ENCODE measurements around the gene BRAF.
"Not testable (repeated sequence)": the region's sequence is repeated elsewhere in the genome, so short reads cannot be mapped to it uniquely, and the experiment has no call there.

The BRAF gene

DNA sequence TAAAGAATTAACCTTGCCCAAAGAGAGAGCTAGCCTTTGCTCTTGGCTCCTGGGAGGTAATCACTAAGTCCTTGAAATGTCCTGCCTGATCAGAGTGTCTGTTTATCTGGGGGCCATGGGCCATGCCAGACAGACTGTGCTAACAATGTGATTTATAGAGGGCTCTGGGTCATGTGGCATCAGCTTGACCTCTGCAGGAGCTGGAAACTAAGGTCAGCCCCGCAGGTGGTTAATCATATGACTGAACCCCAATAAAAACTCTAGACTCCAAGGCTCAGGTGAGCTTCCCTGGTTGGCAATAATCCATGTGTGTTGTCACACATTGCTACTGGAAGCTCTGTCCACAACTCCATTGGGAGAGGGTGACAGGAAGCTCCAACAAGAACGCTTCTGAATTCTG lies 180.7 kb downstream of the BRAF start:
- in situ Hi-C loops (cut with HindIII; ENCODE audit: low pct_ligation_motif_present, low pct_unique_long_range_greater_than_20kb, low sequenced_read_pairs), result no loop called here
- DNase-seq, result no peak

- DNase-seq; in situ Hi-C loops (cut with HindIII; ENCODE audit: low pct_ligation_motif_present, low pct_unique_long_range_greater_than_20kb, low sequenced_read_pairs): not testable (repeated sequence)
These were observed 181.5 kb downstream of the BRAF start for GRCh38 chr7:140743255-140743654.

DNA sequence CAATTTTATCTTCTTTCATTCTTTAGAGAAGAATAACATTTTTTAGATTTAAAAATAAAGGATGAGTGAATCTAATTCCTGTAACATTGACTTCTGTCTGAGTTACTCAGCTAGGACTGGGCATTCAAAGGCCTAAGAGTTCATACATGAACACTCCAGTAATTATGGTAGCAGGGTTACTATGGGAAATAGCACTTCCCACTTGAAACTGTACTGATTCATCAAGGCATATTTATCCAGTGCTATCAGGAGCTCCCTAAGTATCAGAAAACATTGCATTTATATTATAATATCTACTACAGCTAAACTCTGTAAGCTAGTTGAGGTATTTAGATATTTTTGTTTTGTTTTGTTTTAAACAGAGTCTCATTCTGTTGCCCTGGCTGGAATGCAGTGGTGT lies 186.4 kb downstream of the BRAF start:
- in situ Hi-C loops (cut with HindIII; ENCODE audit: low pct_ligation_motif_present, low pct_unique_long_range_greater_than_20kb, low sequenced_read_pairs), result no loop called here
- no peak for DNase-seq

DNA sequence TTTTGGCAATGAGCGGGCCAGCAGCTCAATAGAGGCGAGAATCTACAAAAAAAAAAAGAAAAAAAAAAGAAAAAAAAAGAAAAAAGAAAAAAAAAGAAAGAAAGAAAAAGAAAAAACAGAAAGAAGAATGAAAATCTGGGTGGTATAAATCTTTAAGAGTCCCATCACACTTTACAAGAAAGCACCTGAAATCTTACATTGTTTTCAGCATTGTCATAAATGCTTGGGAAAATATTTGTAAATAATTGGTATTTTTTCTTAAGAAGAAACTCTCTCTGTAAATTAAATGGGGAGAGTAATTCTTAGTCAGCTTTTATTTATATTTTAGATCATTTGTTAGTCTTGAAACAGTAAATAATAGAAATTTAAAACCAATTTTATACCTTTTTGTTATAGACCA lies 190.0 kb downstream of the BRAF start:
- in situ Hi-C loops (cut with HindIII; ENCODE audit: low pct_ligation_motif_present, low pct_unique_long_range_greater_than_20kb, low sequenced_read_pairs), result no loop called here
- DNase-seq, result no peak

- in situ Hi-C loops (cut with HindIII; ENCODE audit: low pct_ligation_motif_present, low pct_unique_long_range_greater_than_20kb, low sequenced_read_pairs), result no loop called here
These were observed 190.6 kb downstream of the BRAF start for GRCh38 chr7:140734096-140734495.

DNA sequence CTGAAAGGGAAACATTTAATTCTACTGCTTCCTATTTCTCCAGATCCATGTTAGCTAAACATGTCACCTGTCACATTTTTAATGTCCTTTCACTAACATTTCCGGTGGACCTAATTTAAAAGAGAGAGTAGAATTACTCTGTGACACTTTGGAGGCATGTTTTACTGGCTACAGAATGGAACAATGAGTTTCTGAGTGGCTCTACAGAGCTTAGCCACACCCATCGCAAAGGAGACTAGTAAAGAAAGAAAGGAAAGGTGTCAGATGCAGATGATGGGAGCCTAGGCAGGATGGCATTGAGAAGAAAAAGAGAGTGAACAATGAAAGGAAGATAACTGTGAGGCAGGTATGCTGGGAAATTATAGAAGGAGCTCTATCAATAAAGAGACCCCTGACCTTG lies 192.3 kb downstream of the BRAF start:
- in situ Hi-C loops (cut with HindIII; ENCODE audit: low pct_ligation_motif_present, low pct_unique_long_range_greater_than_20kb, low sequenced_read_pairs), result no loop called here

More at GRCh38 chr7:140734096-140734495, 190.6 kb downstream of the BRAF start:
- DNase-seq, result no peak

DNA sequence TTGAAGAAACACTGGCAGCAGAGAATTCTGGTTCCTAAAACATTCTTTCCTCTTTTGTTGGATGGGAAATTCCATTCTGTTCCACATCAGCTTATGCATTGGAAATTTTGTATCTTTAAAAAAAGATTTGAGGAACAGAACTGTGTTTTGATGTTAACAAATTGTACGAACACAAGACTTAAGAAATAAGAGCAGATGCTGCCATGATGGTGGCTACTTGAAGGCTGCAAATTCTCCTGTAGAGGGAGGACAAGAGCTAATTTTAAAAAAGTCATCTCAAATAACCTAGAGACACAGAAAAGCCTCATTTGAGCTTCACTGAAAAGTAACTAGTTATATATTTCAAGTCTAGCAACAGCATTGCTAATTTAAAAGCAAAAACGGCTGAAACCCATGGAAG lies 198.4 kb downstream of the BRAF start:
- peak; percentile 77 for DNase-seq
- in situ Hi-C loops (cut with HindIII; ENCODE audit: low pct_ligation_motif_present, low pct_unique_long_range_greater_than_20kb, low sequenced_read_pairs), result no loop called here

More for the DNA sequence above, 192.3 kb downstream of the BRAF start:
- no peak for DNase-seq

DNA sequence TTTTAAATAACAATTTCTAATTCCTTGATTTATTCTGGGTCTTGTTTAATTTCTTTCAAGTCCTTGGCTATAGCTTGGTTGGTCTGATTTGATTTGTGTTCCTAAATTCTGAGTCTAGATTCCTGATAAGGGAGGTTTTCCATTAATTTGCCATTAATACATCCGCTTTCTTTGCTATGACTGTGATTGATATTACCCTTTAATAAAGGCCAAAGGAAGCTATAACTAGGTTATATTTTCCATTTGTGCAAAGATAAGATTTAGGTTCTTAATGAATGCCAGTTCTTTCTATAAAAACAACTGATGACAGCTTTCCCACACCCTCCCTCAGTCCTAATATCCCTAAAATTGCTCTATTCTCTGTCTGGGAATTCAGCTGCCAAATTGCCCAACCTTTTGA lies 200.0 kb downstream of the BRAF start:
- DNase-seq, result no peak
- in situ Hi-C loops (cut with HindIII; ENCODE audit: low pct_ligation_motif_present, low pct_unique_long_range_greater_than_20kb, low sequenced_read_pairs), result no loop called here

- no peak for DNase-seq
- in situ Hi-C loops (cut with HindIII; ENCODE audit: low pct_ligation_motif_present, low pct_unique_long_range_greater_than_20kb, low sequenced_read_pairs), result no loop called here
These were observed 201.2 kb downstream of the BRAF start for GRCh38 chr7:140723574-140723973.

GRCh38 chr7:140723006-140723405 lies 201.7 kb downstream of the BRAF start:
- DNase-seq, result no peak
- in situ Hi-C loops (cut with HindIII; ENCODE audit: low pct_ligation_motif_present, low pct_unique_long_range_greater_than_20kb, low sequenced_read_pairs), result no loop called here

DNA sequence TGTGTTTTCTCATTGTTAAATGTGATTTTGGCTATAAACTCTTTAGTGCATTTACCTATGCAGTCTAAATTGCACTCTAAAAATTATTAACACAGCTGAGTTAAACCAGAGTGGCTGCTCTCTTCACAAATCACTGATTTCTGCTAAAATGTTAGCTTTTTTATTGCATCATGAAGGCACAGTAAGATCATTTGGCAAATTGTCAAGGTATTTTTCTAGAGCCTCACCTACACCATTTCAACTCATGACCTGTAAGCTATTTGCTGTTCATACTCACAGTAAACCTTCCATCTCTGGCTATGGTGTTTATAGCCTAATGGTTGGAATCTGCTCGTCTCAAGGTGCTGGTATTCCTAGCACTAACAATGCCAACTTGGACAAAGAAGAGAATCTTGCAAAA lies 202.5 kb downstream of the BRAF start:
- in situ Hi-C loops (cut with HindIII; ENCODE audit: low pct_ligation_motif_present, low pct_unique_long_range_greater_than_20kb, low sequenced_read_pairs), result no loop called here

DNA sequence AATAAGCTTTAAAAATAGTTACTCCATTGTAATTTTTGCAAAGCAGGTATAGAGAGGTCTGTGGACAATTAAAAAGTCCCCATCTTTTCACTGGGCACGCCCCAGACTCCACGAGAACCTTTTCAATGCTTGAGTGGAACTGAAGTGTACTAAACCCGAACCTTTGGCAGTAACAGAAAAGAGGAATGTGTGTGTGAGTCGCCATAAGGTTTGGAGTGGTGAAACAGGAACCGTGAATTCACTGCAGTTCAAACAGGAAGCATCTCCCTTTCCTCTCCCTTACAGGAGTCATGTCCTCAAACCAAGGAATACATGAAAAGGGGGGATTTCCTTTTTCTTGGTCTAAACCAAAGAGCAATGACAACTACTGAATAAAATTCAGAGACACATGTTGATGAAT lies 205.0 kb downstream of the BRAF start:
- in situ Hi-C loops (cut with HindIII; ENCODE audit: low pct_ligation_motif_present, low pct_unique_long_range_greater_than_20kb, low sequenced_read_pairs), result no loop called here
- DNase-seq, result peak; percentile 68

More for the DNA sequence above, 202.5 kb downstream of the BRAF start:
- peak; percentile 21 for DNase-seq

DNA sequence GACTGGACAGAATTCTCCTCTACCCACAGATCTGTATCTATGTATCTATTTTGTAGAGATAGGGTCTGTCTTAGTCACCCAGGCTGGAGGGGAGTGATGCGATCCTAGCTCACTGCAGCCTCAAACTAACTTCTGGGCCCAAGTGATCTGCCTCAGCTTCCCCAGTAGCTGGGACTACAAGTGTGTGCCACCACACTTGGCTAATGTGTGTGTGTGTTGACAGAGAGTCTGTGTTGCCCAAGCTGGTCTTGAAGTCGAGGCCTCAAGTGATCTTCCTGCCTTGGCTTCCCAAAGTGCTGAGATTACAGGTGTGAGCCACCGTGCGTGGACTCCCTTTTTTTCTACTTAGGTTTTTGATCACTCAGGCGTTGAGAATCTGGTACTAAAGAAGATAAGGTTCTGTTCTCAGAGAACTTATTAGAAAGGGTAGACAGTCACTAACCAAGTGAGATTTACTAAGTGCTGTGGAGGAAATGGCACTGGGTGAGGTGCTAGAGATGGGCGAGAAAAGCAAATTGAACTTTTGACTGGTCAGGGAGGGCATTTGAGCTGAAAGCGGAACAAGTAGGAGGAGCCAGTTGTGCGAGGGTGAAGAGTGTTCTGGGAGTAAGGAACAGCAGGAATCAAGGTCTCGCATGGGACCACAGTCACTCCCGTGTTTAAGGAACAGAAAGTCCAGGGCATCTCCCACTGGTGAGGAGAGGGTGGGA lies 210.2 kb downstream of the BRAF start:
- in situ Hi-C loops (cut with HindIII; ENCODE audit: low pct_ligation_motif_present, low pct_unique_long_range_greater_than_20kb, low sequenced_read_pairs), result no loop called here
- DNase-seq, result no peak

DNA sequence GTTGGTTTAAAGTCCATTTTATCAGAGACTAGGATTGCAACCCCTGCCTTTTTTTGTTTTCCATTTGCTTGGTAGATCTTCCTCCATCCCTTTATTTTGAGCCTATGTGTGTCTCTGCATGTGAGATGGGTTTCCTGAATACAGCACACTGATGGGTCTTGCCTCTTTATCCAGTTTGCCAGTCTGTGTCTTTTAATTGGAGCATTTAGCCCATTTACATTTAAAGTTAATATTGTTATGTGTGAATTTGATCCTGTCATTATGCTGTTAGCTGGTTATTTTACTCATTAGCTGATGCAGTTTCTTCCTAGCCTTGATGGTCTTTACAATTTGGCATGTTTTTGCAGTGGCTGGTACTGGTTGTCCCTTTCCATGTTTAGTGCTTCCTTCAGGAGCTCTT lies 212.3 kb downstream of the BRAF start:
- DNase-seq; in situ Hi-C loops (cut with HindIII; ENCODE audit: low pct_ligation_motif_present, low pct_unique_long_range_greater_than_20kb, low sequenced_read_pairs): not testable (repeated sequence)

DNA sequence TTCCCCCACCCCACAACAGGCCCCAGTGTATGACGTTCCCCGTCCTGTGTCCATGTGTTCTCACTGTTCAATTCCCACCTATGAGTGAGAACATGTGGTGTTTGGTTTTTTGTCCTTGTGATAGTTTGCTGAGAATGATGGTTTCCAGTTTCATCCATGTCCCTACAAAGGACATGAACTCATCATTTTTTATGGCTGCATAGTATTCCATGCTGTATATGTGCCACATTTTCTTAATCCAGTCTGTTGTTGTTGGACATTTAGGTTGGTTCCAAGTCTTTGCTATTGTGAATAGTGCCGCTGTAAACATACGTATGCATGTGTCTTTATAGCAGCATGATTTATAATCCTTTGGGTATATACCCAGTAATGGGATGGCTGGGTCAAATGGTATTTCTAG lies 216.0 kb downstream of the BRAF start:
- in situ Hi-C loops (cut with HindIII; ENCODE audit: low pct_ligation_motif_present, low pct_unique_long_range_greater_than_20kb, low sequenced_read_pairs); DNase-seq: not testable (repeated sequence)

- DNase-seq, result no peak
- in situ Hi-C loops (cut with HindIII; ENCODE audit: low pct_ligation_motif_present, low pct_unique_long_range_greater_than_20kb, low sequenced_read_pairs), result no loop called here
These were observed 217.6 kb downstream of the BRAF start for GRCh38 chr7:140707132-140707531.

DNA sequence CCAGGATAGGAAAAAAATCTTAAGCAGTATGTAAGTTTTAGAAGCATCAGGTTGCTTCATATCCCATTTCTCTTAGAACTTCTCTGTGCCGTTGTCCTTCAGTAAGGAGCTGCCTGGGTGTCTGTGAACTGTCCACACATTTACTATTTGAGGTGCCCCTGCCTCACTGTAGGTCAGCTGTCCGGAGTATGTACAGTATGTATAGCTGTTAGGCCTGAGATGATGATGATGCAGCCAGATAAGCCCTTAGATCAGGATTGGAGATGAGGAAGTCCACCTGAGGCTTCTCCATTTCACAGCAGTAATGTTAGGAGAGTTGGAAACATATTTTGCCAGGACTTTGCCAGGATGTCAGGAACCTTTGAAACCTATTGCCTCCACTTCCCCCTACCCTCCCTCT lies 220.5 kb downstream of the BRAF start:
- DNase-seq, result no peak
- in situ Hi-C loops (cut with HindIII; ENCODE audit: low pct_ligation_motif_present, low pct_unique_long_range_greater_than_20kb, low sequenced_read_pairs), result no loop called here

GRCh38 chr7:140702774-140703173 lies 222.0 kb downstream of the BRAF start:
- DNase-seq, result no peak
- in situ Hi-C loops (cut with HindIII; ENCODE audit: low pct_ligation_motif_present, low pct_unique_long_range_greater_than_20kb, low sequenced_read_pairs), result no loop called here

DNA sequence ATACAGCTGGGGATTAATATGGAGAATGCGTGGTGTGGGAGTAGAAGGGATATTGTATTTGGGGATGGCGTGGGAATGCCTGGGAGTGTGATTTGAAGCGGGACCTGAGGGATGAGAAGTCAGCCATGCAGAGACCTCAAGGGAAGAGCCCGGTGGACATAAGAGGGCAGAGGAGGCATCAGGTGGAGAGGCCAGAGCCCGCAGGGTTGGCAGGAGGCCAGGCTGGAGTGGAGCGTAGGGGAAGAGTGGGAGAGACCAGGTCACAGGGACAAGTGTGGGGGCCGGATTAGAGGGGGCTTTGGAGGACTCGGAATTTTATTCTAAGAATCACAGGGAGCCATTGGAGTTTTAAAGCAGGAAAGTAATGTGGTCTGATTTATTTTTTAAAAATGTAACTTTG lies 226.3 kb downstream of the BRAF start:
- in situ Hi-C loops (cut with HindIII; ENCODE audit: low pct_ligation_motif_present, low pct_unique_long_range_greater_than_20kb, low sequenced_read_pairs), result no loop called here
- no peak for DNase-seq

DNA sequence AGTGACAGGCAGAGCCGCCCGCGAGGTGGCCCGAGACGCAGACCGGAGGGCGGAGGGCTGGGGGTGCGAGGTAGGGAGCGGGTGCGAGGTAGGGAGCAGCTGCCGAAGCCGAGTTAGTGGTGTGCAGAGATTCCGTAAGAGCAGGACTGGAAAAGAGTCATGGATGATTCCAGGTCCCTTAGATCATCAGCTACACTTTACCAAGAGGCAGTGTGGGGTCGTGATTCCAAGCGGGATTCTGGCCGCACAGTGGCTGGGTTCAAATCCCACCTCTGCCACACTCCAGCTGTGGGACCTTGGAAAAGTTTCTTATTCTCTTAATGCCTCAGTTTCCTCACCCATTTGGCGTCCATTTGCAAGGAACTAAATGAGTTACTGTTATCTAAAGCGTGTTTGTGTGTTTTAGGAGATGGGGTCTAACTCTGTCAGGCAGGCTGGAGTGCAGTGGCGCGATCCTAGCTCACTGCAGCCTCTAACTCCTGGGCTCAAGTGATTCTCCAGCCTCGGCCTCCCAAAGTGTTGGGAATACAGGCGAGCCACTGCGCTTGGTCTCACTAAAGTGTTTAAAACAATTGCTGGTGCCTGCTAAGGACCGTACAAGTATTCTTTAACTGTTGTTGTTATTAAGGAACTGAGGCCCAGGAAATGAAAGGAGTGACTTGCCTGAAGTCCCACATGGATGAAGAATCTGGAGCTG lies 227.1 kb downstream of the BRAF start:
- DNase-seq, result no peak
- in situ Hi-C loops (cut with HindIII; ENCODE audit: low pct_ligation_motif_present, low pct_unique_long_range_greater_than_20kb, low sequenced_read_pairs), result no loop called here
